ENCODE data around the gene HSD17B10.

The HSD17B10 gene

DNA sequence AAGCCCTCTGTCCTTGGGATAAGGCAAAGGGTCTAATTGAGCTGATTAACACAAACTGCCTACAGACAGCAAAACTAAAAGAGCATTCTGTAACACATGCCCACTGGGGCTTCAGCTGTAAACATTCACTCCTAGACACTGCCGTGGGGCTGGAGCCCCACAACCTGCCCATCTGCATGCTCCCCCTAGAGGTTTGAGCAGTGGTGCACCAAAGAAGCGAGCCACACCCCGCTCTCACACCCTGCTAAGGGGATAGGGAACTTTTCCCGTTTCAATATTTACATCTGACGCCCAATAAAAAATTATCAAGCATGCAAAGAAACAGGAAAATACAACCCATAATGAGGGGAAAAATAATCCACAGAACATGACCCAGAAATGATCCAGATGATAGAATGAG is 46.9 kb upstream of the HSD17B10 start:
- Histone ChIP-seq H3K9me3 (ENCODE audit: control insufficient read depth, insufficient read depth, low read length) (no peaks in the 10 kb centered on the region), H3K36me3 (ENCODE audit: control insufficient read depth, low read length) (no peaks in the 10 kb centered on the region), H3K27ac (ENCODE audit: low read depth, low read length) (no peak overlapping the region), H3K4me2 (ENCODE audit: low read length) (no peak overlapping the region), H3K4me1 (ENCODE audit: control insufficient read depth, low read length) (no peaks in the 10 kb centered on the region), H3K79me2 (ENCODE audit: control insufficient read depth, low read length) (no peaks in the 10 kb centered on the region), H4K20me1 (ENCODE audit: control insufficient read depth, insufficient read depth, low read depth, low read length) (no peaks in the 10 kb centered on the region), H3K9me2 (replicated peaks; ENCODE audit: control insufficient read depth, low read length) (no peaks in the 10 kb centered on the region), H3K27me3 (ENCODE audit: control insufficient read depth, low read length) (no peaks in the 10 kb centered on the region), H3K4me3 (ENCODE audit: low read length) (no peak overlapping the region), H3F3A (ENCODE audit: control insufficient read depth, insufficient read depth) (no peaks in the 10 kb centered on the region)
- TF ChIP-seq EZH2phosphoT487 (IDR thresholded peaks at IDR 0.05; ENCODE audit: borderline replicate concordance, low read length), result no peak
- TF ChIP-seq, protein P1, sequence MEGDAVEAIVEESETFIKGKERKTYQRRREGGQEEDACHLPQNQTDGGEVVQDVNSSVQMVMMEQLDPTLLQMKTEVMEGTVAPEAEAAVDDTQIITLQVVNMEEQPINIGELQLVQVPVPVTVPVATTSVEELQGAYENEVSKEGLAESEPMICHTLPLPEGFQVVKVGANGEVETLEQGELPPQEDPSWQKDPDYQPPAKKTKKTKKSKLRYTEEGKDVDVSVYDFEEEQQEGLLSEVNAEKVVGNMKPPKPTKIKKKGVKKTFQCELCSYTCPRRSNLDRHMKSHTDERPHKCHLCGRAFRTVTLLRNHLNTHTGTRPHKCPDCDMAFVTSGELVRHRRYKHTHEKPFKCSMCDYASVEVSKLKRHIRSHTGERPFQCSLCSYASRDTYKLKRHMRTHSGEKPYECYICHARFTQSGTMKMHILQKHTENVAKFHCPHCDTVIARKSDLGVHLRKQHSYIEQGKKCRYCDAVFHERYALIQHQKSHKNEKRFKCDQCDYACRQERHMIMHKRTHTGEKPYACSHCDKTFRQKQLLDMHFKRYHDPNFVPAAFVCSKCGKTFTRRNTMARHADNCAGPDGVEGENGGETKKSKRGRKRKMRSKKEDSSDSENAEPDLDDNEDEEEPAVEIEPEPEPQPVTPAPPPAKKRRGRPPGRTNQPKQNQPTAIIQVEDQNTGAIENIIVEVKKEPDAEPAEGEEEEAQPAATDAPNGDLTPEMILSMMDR (IDR thresholded peaks at IDR 0.05; ENCODE audit: low read depth, low read length, poor library complexity, severe bottlenecking), result peak; percentile 46

DNA sequence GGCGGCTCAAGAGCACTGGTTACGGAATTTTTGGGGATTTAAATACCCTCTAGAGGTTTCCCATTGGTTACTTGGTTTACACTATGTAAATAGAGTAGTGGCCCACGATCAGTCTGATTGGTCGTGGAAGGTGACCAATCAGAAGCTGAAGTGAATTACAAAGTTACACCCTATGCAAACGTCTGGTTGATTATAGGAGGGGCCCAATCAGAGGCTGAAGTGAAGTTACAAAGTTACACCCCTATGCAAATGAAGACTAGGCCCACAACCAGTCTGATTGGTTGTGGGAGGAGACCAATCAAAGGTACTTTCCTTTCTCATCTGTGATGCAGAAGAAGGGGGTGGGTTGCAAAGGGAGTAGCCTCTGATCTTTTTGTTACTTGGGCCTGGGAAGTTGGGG is 45.1 kb upstream of the HSD17B10 start:
- no peak for TF ChIP-seq EZH2phosphoT487 (IDR thresholded peaks at IDR 0.05; ENCODE audit: borderline replicate concordance, low read length)
- TF ChIP-seq, protein P1 (IDR thresholded peaks at IDR 0.05; ENCODE audit: low read depth, low read length, poor library complexity, severe bottlenecking), result no peak
- Histone ChIP-seq H3K9me3 (ENCODE audit: control insufficient read depth, insufficient read depth, low read length) (no peaks in the 10 kb centered on the region), H3K9me2 (replicated peaks; ENCODE audit: control insufficient read depth, low read length) (no peaks in the 10 kb centered on the region), H3K4me2 (ENCODE audit: low read length) (no peak overlapping the region), H3K4me1 (ENCODE audit: control insufficient read depth, low read length) (no peaks in the 10 kb centered on the region), H3K79me2 (ENCODE audit: control insufficient read depth, low read length) (no peaks in the 10 kb centered on the region), H4K20me1 (ENCODE audit: control insufficient read depth, insufficient read depth, low read depth, low read length) (no peaks in the 10 kb centered on the region), H3F3A (ENCODE audit: control insufficient read depth, insufficient read depth) (no peaks in the 10 kb centered on the region), H3K27ac (ENCODE audit: low read depth, low read length) (no peak overlapping the region), H3K36me3 (ENCODE audit: control insufficient read depth, low read length) (no peaks in the 10 kb centered on the region), H3K4me3 (ENCODE audit: low read length) (no peak overlapping the region), H3K27me3 (ENCODE audit: control insufficient read depth, low read length) (no peaks in the 10 kb centered on the region)

DNA sequence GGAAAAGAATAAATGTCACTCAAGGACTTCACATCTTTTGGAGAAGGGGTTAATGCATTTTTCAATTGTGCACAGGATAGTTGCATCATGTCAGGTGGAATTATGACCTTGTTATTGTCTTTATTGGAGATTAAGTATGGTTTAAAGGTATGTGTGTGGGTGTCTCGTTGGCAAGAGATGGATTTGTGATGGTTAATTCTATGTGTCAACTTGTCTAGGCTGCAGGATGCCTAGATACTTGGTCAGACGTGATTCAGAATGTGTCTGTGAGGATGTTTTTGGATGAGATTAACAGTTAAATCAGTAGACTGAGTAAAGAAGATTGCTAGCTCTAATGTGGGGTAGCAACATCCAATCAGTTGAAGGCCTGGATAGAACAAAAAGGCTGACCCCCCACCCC is 42.2 kb upstream of the HSD17B10 start:
- Histone ChIP-seq H3K36me3 (ENCODE audit: control insufficient read depth, low read length) (no peaks in the 10 kb centered on the region), H3K4me2 (ENCODE audit: low read length) (no peak overlapping the region), H3K9me2 (replicated peaks; ENCODE audit: control insufficient read depth, low read length) (no peaks in the 10 kb centered on the region), H4K20me1 (ENCODE audit: control insufficient read depth, insufficient read depth, low read depth, low read length) (no peaks in the 10 kb centered on the region), H3K4me3 (ENCODE audit: low read length) (no peak overlapping the region), H3K9me3 (ENCODE audit: control insufficient read depth, insufficient read depth, low read length) (no peaks in the 10 kb centered on the region), H3K79me2 (ENCODE audit: control insufficient read depth, low read length) (no peaks in the 10 kb centered on the region), H3K27me3 (ENCODE audit: control insufficient read depth, low read length) (no peaks in the 10 kb centered on the region), H3F3A (ENCODE audit: control insufficient read depth, insufficient read depth) (no peaks in the 10 kb centered on the region), H3K4me1 (ENCODE audit: control insufficient read depth, low read length) (no peaks in the 10 kb centered on the region), H3K27ac (ENCODE audit: low read depth, low read length) (no peak overlapping the region)
- TF ChIP-seq, protein P1 (IDR thresholded peaks at IDR 0.05; ENCODE audit: low read depth, low read length, poor library complexity, severe bottlenecking), result no peak
- no peak for TF ChIP-seq EZH2phosphoT487 (IDR thresholded peaks at IDR 0.05; ENCODE audit: borderline replicate concordance, low read length)

DNA sequence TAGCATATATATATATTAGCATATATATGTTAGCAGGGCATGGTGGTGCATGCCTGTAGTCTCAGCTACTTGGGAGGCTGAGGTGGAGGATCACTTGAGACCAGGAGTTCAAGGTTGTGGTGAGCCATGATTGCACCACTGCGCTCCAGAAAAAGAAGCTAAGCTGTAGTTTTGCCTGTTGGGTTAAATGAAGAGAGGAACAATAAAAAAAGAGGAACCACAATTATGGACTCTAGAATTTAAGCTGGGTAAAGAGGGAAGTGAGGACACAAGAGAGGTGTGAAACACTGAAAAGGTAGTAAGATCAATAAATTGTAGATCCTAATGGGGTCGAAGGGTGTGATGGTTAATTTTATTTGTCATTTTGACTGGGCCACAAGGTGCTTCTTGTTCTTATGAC is 40.5 kb upstream of the HSD17B10 start:
- Histone ChIP-seq H3K9me2 (replicated peaks; ENCODE audit: control insufficient read depth, low read length) (no peaks in the 10 kb centered on the region), H3K27me3 (ENCODE audit: control insufficient read depth, low read length) (no peaks in the 10 kb centered on the region), H3K27ac (ENCODE audit: low read depth, low read length) (no peak overlapping the region), H3K4me1 (ENCODE audit: control insufficient read depth, low read length) (no peaks in the 10 kb centered on the region), H3K36me3 (ENCODE audit: control insufficient read depth, low read length) (no peaks in the 10 kb centered on the region), H3F3A (ENCODE audit: control insufficient read depth, insufficient read depth) (no peaks in the 10 kb centered on the region), H3K9me3 (ENCODE audit: control insufficient read depth, insufficient read depth, low read length) (no peaks in the 10 kb centered on the region), H3K4me3 (ENCODE audit: low read length) (no peak overlapping the region), H4K20me1 (ENCODE audit: control insufficient read depth, insufficient read depth, low read depth, low read length) (no peaks in the 10 kb centered on the region), H3K79me2 (ENCODE audit: control insufficient read depth, low read length) (no peaks in the 10 kb centered on the region), H3K4me2 (ENCODE audit: low read length) (no peak overlapping the region)
- TF ChIP-seq EZH2phosphoT487 (IDR thresholded peaks at IDR 0.05; ENCODE audit: borderline replicate concordance, low read length), result no peak
- TF ChIP-seq, protein P1 (IDR thresholded peaks at IDR 0.05; ENCODE audit: low read depth, low read length, poor library complexity, severe bottlenecking), result no peak

All from DOHH2 (cell line).